Stimulated activated CD4-positive, alpha-beta T cell treated with anti-CD3 and anti-CD28 coated beads, Interleukin-12 subunit alpha, Interleukin-12 subunit beta, amount 100 ng/mL, for 24 hours (primary cell): ENCODE results near the gene HIPK4.
"Not testable (repeated sequence)": the region's sequence is repeated elsewhere in the genome, so short reads cannot be mapped to it uniquely, and the experiment has no call there.

Experiments used
- DNase-seq, 2 experiments: peaks; one replicate each; pipeline ENCODE4 v3.0.0-alpha.2; 2020; ENCODE audit warnings: low read depth in 2 of 2

Gene HIPK4

GRCh38 chr19:40336601-40336900 lies 53.4 kb downstream of the HIPK4 start:
- no peak for DNase-seq

- no peak for DNase-seq
These were observed 54.0 kb downstream of the HIPK4 start for GRCh38 chr19:40335855-40336600.

GRCh38 chr19:40335101-40335500 lies 54.9 kb downstream of the HIPK4 start:
- no peak for DNase-seq

- DNase-seq: not testable (repeated sequence)
These were observed 56.9 kb downstream of the HIPK4 start for GRCh38 chr19:40333083-40333482.

- no peak for DNase-seq
These were observed 57.3 kb downstream of the HIPK4 start for GRCh38 chr19:40332669-40333068.

- DNase-seq: no peak
These were observed 58.9 kb downstream of the HIPK4 start for GRCh38 chr19:40331052-40331451.
